ENCODE results near the gene CTCFL.
"Not testable (repeated sequence)": the region's sequence is repeated elsewhere in the genome, so short reads cannot be mapped to it uniquely, and the experiment has no call there.

- TF ChIP-seq, protein P1, sequence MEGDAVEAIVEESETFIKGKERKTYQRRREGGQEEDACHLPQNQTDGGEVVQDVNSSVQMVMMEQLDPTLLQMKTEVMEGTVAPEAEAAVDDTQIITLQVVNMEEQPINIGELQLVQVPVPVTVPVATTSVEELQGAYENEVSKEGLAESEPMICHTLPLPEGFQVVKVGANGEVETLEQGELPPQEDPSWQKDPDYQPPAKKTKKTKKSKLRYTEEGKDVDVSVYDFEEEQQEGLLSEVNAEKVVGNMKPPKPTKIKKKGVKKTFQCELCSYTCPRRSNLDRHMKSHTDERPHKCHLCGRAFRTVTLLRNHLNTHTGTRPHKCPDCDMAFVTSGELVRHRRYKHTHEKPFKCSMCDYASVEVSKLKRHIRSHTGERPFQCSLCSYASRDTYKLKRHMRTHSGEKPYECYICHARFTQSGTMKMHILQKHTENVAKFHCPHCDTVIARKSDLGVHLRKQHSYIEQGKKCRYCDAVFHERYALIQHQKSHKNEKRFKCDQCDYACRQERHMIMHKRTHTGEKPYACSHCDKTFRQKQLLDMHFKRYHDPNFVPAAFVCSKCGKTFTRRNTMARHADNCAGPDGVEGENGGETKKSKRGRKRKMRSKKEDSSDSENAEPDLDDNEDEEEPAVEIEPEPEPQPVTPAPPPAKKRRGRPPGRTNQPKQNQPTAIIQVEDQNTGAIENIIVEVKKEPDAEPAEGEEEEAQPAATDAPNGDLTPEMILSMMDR (IDR thresholded peaks at IDR 0.05): not testable (repeated sequence)
- TF ChIP-seq POLR2A (IDR thresholded peaks at IDR 0.05): not testable (repeated sequence)
These were observed 13.2 kb downstream of the CTCFL start for GRCh38 chr20:57511709-57512108.
